ENCODE results near the gene PISD.
"Not testable (repeated sequence)": the region's sequence is repeated elsewhere in the genome, so short reads cannot be mapped to it uniquely, and the experiment has no call there.

The PISD gene

DNA sequence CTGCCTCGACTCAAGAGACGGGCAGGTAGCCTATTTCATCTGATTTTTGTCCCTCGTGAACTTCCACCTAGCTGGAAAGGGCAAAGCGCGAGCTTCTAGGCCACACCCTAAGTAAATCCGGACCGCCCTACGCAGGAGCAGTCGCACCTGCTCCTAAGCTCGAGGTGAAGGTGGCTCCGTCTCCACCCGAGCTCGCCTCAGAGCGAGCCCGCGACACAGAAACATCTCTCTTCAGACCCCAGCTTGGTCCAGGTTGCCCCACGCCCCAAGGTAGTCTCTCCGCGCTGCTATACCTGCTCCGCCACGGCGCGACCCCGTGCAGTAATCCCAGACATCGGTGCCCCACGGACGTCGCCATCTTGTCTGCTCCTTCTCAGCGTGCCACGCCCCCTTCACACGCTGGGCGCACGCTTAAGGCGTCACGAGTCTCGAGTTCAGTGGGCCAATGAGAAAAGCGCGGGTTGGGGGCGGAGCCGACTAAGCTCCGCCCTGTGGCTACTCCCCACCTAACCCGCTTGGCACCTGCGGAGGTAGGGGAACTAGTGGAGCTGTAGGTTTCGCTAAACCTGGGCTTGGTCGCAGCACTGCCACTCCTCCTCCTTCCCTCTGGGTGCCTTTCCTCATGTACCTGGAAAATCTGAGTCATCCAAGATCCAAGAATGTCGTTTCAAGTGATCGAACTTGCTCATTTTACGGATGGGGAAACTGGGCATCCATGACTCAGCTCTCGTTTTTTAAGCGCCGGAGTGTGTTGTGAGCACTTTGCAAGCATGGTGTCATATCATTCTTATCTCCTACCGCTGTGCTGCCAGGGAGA lies at the start of gene PISD:
Gene PISD, minus strand, starts transcription at position 365 of the 817 bp plus-strand sequence. Its CDS starts 7 bp downstream, at position 358.
- peak; percentile 97 for DNase-seq

DNA sequence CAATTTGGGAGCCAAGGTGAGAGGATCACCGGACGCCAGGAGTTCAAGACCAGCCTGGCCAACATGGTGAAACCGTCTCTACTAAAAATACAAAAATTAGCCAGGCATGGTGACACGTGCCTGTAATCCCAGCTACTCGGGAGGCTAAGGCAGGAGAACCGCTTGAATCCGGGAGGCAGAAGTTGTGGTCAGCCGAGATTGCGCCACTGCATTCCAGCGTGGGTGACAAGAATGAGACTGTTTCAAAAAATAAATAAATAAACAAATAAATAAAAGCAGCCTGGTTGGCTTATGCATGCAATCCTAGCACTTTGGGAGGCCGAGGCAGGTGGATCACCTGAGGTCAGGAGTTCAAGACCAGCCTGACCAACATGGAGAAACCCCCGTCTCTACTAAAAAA lies 49.2 kb upstream of the PISD start:
- not testable (repeated sequence) for DNase-seq

DNA sequence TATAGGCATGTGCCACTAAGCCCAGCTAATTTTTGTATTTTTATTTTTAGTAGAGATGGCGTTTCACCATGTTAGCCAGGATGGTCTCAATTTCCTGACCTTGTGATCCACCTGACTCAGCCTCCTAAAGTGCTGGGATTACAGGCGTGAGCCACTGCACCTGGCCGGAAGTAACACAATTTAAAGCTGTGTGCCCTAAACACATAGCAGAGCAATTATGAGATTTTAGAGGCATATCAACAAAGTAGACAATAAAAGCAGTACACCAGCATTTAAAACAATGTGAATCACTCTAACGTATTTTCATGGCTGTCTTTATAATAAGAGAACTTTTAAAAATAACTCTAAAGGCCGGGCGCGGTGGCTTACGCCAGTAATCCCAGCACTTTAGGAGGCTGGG lies 45.5 kb upstream of the PISD start:
- no peak for DNase-seq

DNA sequence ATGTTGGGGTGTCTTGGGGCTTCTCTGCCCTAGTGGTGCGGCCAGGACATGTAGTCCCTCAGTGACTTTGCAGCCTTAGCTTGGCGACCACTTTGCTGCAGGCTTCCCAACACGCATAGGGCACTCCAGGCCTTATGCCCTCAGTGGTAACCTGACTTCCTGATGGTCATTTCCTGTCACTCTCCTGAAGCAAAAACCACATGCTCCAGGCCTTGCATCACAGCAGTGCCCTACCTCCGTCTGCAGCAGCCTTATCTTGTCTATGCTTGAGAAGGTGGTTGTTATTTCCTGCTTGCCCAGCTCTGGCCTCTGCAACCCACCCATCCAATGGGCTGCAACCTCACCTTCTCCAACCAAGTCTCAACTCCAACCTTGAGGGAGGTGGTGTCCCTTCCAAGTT lies 33.4 kb upstream of the PISD start:
- DNase-seq: no peak

DNA sequence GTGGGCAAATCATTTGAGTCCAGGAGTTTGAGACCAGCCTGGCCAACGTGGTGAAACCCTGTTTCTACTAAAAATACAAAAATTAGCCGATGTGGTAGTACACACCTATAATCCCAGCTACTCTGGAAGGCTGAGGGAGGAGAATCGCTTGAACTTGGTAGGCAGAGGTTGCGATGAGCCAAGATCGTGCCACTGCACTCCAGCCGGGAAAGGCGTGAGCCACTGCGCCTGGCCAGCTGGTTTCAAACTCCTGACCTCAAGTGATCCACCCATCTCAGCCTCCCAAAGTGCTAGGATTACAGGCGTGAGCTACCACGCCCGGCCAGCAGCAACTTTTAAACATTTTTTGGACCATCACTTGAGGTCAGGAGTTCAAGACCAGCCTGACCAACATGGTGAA lies 32.0 kb upstream of the PISD start:
- DNase-seq: not testable (repeated sequence)

DNA sequence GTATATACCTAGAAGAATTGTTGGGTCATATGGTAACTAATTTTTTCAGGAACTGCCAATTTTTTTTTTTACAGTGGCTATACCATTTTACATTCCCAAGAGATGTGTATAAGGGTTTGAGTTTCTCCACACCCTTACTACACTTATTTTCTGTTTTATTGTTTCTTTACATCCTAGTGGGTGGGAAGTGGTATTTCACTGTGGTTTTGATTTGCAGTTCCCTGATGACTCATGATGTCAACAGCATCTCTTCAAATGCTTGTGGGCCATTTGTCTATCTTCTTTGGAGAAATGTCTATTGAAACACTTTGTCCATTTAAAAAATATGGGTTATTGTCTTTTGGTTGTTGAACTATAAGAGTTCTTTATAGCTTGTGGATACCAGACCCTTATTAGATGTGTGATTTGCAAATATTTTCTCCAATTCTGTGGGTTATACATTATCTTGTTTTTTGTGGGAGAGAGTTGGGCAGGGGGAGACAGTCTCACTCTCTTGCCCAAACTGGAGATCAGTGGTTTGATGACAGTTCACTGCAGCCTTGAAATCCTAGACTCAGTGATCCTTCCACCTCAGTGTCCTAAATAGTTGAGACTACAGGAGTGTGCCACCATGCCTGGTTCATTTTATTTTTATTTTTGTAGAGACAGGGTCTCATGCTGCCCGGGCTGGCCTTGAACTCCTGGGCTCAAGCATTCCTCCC lies 30.3 kb upstream of the PISD start:
- peak; percentile 33 for DNase-seq

DNA sequence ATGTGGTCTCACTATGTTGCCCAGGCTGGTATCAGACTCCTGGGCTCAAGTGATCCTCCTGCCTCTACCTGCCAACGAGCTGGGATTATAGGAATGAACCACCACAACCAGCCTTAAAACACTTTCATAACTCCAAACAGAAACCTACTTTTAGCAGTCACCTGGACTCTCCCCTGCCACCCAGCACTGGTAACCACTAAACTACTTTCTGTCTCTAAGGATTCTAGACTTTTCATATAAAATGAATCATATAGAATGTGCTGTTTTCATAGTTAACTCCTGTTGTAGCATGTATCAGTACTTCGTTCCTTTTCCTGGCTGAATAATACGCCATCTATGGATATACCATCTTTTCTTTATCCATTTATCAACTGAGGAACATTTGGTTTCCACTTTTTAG lies 29.4 kb upstream of the PISD start:
- no peak for DNase-seq

DNA sequence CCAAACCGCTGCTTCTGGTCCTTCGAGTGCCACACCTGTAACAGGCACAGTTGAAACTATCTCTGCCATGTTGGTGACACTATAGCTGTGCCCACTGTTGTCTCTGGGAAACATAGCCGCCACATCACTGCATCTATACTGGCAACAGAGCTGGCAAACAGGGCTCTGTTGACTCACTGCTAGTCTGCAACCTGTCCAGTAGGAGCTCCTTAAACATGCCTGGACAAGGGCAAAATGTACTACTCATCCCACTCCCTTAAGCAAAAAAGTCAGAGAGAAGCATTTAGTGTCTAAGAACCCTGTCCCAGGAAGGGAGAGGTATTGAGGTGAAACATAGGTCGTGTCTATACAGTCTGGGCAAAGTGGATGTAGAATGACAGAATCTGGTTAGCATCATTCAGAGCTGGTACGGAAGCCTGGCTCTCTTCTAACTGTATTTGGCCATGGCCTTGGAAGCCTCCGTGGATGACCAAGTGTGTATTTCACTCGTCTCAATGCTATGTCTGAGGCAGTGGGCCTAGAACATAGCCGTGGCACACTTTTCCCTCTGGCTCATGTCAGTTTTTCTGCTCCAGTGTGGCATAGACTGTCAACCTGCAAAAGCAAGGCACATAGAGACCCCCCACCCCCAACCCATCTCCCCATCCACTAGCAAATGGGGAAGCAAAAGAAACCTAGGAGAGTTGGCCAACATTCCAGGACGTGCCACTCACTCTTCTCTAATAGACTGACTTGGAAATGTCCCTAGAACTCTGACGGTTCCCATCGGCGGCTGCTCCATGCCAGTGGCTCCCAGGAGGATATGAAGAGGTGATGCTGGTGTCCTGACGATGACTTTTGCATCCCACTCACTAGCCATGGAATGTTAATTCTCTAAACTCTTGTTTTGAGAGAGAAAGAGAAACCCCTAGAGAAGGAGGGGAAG lies 21.4 kb upstream of the PISD start:
- DNase-seq: no peak

DNA sequence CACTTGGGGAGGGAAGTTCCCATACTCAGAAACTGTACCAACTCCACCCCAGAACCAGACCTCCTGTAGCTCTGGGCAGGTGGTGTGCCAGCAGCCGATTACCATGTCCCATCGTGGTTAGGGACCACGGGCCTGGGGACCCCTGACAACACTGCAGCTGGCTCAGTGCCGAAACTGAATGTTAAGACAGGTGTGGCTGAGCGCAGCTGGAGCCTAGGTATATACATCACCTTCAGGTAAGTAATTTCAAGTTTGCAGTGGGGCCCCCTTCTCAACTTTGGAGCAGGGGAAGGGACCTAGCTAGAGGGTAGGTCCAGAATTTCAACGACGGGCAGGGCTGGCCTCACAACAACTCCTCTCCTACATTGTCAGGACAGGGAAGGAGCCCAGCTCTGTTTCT lies 20.7 kb upstream of the PISD start:
- no peak for DNase-seq

DNA sequence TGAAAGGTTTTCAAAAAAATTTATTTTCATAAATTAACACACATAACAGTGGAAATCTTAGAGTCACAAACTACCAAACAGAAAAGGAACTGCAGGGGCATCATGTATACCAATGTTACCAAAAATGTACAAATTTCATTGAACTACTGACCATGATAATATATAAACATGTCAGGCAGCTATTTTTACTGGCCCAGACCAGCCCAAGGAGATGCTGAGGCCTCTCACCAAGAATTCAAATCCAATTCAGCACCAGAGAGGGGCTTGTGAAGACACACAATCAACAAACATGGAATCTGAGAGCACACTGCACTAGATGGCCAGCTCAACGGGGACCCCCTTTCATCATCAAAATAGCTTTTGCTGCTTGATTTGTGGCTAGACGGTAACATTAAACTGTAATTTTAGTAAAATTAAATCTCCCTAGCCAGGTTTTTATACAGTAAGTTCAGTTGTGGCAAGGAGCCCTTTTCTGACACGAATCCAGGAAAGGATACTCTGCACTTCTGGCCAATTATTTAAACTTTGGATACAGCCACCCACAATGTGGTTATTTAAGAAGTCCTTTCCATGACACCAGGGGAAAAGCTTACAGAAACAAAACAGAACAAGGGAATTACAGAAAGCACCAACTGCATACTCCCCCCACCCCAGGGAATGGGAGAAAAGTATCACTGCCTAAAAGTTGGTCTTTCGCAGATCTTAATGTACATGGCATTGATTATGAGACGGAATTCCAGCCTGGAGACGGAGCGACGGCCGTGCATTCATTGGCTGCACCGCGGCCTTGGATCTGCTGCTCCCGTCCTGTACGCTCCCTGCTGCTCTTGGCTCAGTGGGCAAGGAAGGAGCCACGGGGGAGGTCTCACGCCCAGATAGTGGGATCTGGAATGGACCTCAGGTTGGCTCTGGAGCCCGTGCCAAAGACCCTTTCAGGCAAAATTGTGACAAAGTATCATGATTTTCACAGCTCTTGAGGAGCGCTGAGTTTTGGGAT lies 19.6 kb upstream of the PISD start:
- DNase-seq: no peak

DNA sequence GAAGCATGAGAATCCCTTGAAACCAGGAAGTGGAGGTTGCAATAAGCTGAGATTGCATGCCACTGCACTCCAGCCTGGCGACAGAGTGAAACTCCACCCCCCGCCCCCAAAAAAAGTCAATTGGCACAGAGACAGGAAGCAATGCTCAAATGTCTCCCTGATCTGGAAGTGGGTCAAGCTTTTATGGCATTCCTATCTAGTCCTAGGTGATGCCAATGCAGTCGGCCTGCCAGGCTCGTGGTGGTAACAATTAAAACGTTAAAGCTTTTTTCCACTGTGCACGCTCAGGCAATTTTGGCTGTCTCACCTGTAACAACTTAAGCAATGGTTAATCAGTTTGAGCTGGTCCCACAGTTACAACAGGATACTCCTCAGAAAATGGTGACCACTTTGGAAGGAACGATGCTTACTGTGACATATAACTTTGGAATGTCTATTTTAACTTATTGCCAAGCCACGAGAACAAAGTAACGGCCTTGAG lies 18.9 kb upstream of the PISD start:
- no peak for DNase-seq

DNA sequence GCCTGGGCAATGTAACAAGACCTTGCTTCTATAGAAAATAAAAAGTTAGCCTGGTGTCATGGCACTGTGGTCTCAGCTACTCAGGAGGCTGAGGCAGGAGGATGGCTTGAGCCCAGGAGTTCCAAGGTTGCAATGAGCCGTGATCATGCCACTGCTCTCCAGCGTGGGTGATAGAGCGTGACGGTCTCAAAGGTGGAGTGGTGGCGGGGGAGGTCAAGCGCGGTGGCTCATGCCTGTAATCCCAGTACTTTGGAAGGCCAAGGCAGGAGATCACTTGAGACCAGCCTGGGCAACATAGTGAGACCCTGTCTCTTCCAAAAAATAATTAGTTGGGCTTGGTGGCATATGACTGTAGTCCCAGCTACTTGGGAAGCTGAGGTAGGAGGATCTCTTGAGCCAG lies 16.7 kb upstream of the PISD start:
- DNase-seq: no peak

DNA sequence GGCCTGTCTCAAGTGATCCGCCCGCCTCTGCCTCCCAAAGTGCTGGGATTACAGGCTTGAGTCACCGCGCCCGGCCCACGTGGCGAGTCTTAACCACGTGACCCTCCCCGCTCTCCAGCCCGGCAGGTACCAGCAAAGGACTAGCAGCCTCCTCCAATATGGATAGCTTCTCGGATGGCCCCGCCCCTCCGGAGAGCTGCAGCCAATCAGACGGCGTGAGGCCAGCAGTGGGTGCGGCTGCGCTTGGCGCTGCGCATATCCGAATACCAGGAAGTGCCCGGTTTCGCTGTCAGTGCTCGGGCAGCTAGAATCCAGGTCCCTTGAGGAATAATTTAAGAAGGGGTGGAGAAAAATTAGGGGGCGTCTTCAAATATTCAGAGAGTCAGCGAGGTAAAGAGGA lies 14.7 kb upstream of the PISD start:
- DNase-seq: peak; percentile 96

DNA sequence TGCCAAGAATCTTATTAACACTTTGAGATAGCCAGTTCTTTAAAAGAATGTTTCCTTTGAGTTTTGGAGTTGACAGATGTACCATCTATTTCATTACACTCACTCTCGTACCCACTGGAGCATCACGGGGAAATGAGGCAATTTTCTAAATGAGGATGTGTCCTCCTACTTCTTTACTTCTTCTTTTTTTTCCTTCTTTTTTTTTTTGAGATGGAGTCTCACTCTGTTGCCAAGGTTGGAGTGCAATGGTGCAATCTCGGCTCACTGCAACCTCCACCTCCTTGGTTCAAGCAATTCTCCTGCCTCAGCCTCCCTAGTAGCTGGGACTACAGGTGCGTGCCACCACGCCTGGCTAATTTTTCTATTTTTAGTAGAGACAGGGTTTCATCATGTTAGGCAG lies 12.2 kb upstream of the PISD start:
- DNase-seq: not testable (repeated sequence)

DNA sequence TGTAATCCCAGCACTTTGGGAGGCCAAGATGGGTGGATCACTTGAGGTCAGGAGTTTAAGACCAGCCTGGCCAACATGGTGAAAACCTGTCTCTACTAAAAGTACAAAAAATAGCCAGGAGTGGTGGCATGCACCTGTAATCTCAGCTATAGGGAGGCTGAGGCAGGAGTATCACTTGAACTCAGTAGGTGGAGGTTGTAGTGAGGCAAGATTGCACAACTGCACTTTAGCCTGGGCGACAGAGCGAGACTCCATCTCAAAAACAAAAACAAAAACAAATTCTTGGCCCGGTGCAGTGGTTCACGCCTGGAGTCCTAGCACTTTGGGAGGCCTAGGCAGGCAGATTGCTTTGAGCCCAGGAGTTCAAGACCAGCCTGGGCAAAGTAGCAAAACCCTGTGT lies 6.8 kb upstream of the PISD start:
- DNase-seq: not testable (repeated sequence)

DNA sequence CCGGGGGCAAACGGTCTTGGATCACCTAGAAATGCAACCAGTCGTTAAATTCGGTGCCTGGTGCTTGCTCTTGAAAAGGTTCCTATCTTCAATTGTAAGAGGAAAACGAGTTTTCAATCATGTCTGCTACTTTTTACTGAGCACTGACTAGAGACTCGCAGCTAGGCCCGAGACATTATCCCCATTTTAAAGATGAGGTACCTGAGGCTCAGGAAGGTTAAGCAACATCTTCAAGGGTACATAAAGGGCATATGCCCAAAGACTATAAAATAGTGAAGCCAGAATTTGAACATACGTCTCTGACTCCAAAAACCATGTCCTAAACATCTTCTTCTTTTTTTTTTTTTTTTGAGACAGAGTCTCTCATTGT lies 638 bp upstream of the PISD start:
- DNase-seq: no peak

DNA sequence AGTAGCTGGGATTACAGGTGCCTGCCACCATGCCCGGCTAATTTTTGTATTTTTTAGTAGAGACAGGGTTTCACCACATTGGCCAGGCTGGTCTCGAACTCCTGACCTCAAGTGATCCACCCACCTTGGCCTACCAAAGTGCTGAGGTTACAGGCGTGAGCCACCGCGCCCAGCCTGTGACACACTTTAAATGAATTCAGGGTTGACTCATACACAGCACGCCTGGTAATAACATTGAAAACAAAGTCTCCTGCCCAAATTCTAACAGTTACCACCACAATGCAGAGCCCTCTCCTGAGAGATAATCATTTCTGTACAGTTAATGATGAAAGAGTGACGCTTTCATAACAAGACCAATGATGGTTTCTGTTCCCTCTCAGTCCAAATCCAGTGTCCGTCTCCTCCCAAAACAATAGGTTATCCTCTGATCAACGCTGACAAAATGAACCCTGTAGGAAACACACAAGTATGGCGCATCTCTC lies 1.1 kb downstream of the PISD start:
- peak; percentile 36 for DNase-seq

DNA sequence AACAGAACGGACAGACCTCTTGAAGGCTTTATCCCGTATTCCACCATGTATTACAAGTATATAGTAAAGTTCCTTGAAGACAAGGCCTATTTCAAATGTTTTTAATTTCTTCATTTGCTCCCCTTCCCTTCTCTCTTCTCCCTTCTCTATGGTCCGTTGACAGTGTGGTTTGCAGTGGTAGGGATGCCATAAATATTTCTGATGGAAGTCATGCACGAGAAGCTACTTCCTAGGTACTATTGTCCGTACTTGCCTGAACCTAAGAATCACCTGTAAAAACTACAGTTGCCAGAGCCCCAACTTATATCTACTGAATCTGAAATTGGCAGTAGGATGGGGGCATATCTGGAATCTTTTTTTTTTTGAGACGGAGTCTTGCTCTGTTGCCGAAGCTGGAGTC lies 2.8 kb downstream of the PISD start:
- DNase-seq: no peak

DNA sequence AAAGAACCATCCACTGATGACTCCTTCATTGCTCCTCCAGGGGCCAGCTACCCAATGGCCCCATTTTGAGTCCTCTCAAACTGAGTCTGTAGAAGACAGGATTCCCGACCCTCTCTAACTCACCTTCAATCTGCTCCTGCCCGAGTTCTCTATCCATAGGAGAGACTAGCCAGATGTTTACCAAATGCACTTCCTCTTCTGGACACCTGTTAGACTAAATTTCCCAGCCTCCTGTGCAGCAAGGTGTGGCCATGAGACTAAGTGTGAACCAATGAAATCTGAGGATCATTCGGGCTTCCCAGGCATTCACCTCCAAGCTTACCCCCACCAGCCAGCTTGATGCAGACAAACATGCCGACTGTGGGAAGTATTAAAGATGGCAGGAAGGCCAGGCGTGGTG lies 7.6 kb downstream of the PISD start:
- no peak for DNase-seq

DNA sequence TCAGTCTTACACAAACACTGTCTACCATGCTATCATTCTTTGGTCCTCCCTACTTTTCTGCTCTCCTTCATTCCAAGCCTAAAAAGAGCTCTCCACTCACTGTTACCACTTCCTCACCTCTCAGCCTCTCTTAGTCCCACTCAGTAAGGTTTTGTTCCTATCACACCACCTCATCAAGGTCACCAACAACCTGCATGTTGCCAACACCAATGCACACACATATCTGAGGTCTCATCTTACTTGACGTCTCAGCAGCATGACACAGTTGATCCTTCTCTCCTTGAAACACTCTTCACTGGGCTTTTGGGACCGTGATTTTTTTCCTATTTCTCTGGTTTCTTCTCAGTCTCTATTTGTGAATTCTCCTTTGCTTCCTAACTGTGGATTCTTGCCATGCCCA lies 8.1 kb downstream of the PISD start:
- DNase-seq: no peak

DNA sequence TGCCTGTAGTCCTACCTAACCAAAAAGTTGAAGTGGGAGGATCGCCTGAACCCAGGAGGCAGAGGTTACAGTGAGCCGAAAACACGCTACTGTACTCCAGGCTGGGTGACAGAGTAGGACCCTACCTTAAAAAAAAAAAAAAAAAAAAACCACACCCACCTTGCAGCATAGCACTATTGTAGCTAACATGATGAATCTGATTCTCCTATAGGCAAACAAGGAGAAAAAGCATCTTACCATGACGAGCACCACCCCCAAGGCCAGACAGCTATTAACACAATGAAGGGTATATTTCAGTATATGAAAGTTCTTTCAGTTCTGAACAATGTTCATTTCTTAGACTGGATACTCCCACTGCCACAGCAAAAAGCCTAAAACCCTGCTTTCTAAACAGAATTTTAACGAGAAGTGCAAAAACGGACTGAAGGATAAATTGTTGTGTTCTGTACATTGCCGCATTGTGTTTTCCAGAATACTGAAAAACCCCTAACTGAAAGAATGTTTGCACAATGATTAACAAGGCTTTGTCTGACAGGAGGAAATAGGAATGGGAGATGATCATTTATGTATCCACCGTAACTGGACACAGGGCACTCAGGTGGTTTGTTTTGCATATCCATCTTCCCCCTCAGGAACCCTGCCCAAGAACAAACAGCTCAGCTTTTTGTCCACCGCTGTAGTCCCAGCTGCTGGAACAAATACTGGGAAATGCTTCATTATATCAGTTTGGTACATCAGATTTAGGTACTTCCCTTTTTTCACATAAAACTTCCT lies 8.9 kb downstream of the PISD start:
- no peak for DNase-seq

Data from CD4-positive, alpha-beta T cell treated with Interleukin-10 for 1 hour (primary cell).